Measurements from ENCODE around the gene ERAL1.
A peak's percentile ranks its signal among the peaks of the same experiment; 100 is the strongest.
"Not testable (repeated sequence)": the region's sequence is repeated elsewhere in the genome, so short reads cannot be mapped to it uniquely, and the experiment has no call there.

Gene ERAL1

GRCh38 chr17:28899212-28899815 is 44.5 kb downstream of the ERAL1 start:
- no peak for DNase-seq (ENCODE audit: low read depth)

GRCh38 chr17:28900986-28901726 is 46.3 kb downstream of the ERAL1 start:
- DNase-seq (ENCODE audit: low read depth): no peak

- no peak for DNase-seq (ENCODE audit: low read depth)
These were observed 47.3 kb downstream of the ERAL1 start for GRCh38 chr17:28901866-28902818.

- peak; percentile 89 for DNase-seq (ENCODE audit: low read depth)
These were observed 48.2 kb downstream of the ERAL1 start, which contains the start of gene DHRS13 for GRCh38 chr17:28902819-28903545. DHRS13 (minus strand) TSS chr17:28903079; CDS start chr17:28902944, 135 bp downstream.

- DNase-seq (ENCODE audit: low read depth): not testable (repeated sequence)
These were observed 48.7 kb downstream of the ERAL1 start for GRCh38 chr17:28903546-28903841.

- DNase-seq (ENCODE audit: low read depth): no peak
These were observed 50.0 kb downstream of the ERAL1 start for GRCh38 chr17:28904800-28905199.

- no peak for DNase-seq (ENCODE audit: low read depth)
These were observed 51.5 kb downstream of the ERAL1 start for GRCh38 chr17:28906276-28906675.

- DNase-seq (ENCODE audit: low read depth): no peak
These were observed 52.1 kb downstream of the ERAL1 start for GRCh38 chr17:28906706-28907438.

GRCh38 chr17:28907709-28908475 is 53.1 kb downstream of the ERAL1 start:
- no peak for DNase-seq (ENCODE audit: low read depth)

GRCh38 chr17:28908640-28909167 is 53.9 kb downstream of the ERAL1 start:
- no peak for DNase-seq (ENCODE audit: low read depth)

- no peak for DNase-seq (ENCODE audit: low read depth)
These were observed 55.7 kb downstream of the ERAL1 start for GRCh38 chr17:28910534-28910933.

Measured in stimulated activated CD8-positive, alpha-beta memory T cell treated with anti-CD3 and anti-CD28 coated beads, Interleukin-12 subunit alpha, Interleukin-12 subunit beta, amount 100 ng/mL, for 1 hour (primary cell).